ENCODE measurements around the gene TTYH3.
"Not testable (repeated sequence)": the region's sequence is repeated elsewhere in the genome, so short reads cannot be mapped to it uniquely, and the experiment has no call there.

TTYH3 gene, protein sequence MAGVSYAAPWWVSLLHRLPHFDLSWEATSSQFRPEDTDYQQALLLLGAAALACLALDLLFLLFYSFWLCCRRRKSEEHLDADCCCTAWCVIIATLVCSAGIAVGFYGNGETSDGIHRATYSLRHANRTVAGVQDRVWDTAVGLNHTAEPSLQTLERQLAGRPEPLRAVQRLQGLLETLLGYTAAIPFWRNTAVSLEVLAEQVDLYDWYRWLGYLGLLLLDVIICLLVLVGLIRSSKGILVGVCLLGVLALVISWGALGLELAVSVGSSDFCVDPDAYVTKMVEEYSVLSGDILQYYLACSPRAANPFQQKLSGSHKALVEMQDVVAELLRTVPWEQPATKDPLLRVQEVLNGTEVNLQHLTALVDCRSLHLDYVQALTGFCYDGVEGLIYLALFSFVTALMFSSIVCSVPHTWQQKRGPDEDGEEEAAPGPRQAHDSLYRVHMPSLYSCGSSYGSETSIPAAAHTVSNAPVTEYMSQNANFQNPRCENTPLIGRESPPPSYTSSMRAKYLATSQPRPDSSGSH

DNA sequence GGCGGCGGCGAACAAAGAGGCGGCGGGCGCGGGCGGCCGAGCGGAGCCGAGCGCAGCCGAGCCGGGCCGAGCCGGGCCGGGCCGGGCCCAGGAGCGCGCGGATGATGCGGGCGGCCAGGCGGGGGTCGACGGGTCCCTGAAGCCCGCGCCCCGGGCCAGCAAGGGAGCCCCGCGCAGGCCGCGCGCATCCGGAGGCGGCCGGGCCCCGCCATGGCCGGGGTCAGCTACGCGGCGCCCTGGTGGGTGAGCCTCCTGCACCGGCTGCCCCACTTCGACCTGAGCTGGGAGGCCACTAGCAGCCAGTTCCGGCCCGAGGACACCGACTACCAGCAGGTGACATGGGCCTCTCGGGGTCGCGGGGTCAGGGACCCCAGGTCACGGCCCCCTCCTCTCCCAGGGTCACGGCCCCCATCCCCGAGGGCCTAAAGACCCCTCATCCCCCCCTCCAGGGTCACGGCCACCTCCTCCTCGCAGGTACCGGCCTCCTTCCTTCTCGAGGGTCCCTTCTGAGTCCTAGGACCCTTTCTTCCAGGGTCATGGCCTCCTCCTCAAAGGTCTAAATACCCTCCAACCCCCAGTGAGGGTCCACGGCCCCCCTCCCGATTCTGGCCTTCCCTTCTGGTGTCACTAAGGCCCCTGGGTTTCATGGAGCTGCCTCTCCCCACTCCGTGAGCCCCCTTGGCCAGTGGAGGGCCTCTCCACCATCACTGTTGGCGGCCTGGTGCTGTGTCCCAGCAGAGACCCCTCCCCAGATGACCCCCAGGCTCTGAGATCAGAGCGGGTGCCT, at the start of gene TTYH3:
TTYH3 (plus strand) TSS at position 41 of the 787 bp plus-strand sequence; CDS start at position 211, 170 bp downstream.
- no peak for DNase-seq (ENCODE audit: low spot score)

DNA sequence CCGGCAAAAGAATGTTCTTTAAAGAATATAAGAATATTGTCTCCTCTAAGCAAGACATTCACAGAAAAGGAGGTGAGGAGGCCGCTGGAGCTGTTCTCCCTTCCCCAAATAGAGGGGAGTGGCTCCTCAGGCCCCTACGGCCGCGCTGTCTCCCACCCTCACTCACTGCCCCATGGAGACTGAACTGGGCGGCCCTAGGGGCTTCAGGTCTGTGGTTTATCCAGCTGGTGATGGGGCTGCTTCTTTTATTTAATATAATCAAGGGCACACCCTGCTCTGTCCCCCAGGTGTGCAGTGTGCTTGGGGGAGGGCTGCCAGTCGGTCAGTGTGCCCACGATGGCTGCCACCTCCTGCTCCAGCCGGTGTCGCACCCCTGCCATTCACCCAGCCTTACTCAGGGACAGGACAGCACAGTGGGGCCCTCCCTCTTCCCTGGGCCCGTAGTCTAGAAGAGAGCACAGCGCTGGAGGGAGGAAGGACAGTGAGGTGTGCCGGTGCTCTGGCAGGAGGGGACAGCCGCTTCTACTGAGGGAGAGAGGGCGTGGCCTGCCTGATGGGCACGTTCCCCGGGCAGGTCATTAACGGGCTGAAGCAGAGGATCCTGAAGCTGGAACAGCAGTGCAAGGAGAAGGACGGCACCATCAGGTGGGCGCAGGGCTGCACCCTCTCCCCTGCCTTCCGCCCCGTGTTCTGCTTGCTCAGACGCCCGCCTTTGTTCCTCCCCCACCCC, 49.6 kb upstream of the TTYH3 start:
- no peak for DNase-seq (ENCODE audit: low spot score)

DNA sequence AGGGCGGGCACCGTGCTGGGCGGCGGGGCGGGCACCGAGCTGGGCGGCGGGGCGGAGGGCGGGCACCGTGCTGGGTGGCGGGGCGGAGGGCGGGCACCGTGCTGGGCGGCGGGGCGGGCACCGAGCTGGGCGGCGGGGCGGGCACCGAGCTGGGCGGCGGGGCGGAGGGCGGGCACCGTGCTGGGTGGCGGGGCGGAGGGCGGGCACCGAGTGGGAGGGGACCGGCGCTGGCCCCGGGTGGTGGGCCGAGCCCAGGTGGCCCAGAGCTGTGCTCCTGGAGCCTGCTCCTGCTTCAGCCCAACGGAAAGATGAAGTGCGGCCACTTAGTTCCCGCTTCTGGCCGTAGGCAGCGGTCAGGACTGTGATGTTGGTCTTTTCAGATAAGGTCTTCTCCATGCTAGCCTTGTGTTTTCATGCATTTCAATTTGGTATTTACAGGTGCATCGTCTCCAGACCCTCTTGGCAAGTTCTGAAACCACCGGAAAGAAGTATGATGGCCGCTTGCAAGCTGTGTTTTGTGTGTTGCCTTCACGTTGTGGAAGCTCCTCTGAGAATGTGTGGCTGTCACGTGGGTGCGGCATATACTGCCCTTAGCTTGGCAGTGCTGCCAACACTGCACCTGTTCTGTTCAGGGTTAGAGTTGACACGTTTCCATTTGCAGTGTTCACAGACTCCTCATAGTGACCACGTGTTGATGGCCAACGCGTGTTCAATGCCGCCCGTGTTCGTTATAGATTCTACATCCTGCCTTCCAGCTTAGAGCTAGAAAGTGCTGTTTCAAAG, 47.8 kb upstream of the TTYH3 start:
- no peak for DNase-seq (ENCODE audit: low spot score)

DNA sequence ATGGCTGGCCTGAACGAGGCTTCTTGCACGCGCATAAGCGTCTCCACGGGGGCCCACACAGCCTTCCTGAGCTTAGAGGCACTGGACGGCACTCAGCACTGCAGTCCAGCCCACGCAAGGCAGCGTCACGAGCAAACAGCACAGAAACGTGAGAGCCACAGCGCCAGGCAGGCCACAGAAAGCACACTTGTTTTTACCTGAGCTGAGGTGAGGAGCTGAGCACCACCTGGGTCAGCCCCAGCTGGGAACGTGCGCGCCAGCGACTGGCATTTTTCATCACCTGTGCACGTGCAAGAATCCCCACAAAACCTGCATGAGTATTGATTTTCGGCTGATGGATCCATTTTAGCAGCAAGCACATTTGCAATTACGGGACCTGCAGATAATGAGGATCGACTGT, 46.3 kb upstream of the TTYH3 start:
- DNase-seq (ENCODE audit: low spot score): no peak

DNA sequence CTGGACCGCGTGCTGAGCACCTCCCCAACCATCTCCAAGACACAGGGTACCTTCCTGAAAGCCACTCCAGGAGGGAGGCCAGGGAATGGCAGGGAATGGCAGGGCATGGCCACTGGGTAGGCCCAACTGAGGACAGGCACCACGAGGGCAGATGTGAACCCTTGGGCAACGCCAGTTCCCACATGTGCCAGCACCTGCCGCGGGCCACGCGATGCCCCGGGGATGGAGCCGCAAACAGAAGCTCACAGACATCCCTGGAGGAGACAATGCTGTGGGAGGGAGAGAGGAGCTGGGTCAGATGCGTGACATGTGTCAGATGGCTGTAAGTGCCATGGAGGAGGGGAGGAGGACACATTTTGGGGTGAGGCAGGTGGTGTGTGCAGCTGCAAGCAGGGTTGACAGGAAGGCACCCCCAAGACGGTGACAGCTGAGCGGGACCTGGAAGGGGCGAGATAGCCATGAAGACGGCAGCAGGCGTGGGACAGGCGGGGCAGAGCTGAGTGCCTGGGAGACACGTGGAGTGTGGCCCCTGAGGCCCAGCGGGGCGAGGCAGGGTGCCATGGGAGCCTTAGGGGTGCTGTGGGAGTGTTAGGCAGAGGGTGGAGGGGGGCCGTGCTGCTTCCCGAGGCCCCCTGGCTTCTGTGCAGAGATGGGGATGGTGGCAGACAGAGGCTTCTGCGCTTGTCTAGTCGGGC, 45.3 kb upstream of the TTYH3 start:
- no peak for DNase-seq (ENCODE audit: low spot score)

DNA sequence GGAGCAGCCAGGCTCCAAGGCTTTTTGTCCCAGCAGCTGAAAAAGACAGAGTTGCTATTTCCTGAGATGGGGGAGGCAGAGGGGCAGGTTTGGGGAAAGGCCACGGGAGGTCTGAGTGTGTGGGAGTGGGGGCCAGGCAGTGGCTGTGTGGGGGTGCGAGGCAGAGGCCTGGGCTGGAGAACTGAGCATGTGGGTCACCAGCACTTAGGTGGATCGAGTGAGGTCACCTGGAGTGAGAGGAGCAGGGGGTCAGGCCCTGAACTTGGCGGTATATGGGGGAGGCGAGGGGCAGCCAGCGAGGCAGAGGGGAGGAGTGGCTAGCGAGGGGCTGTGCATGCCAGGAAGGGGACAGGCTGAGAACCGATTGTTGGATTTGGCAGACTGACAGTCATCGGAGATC, 44.7 kb upstream of the TTYH3 start:
- DNase-seq (ENCODE audit: low spot score): no peak

DNA sequence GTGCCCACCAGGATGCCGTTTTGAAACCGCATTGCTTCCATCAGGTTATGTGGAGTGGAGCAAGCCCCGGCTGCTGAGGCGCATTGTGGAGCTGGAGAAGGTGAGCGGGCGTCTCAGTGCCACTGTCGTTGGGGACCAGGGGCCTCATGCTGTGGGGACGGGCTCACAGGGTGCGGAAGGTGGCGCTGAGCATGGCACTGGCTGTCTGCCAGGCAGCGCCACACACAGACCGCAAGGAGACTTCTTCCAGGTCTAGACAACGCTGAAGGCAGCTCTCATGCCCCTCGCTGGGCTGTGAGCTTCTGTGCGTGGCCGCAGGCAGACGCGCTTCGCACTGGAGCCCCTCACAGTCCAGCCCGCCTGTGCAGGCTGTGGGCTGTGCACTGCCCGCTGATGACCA, 44.0 kb upstream of the TTYH3 start:
- DNase-seq (ENCODE audit: low spot score): no peak

DNA sequence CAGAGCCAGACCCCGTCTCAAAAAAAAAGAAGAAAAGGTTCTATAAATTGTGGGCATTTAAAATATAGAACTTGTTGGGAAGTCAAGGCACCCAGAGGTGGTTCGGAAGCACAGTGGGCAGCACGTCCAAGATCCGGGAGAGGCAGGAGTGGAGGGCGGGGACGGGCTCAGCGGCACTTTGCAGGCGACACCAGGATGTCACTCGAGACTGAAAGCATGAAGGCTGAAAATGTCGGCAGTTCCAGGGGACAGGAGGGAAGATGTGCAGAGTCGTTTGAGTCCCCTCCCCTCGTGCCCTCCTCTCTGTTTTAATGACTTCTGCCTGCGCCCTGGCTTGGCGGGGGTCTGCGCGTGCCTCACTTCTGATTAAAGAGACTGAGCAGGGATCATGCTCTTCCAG, 42.4 kb upstream of the TTYH3 start:
- no peak for DNase-seq (ENCODE audit: low spot score)

DNA sequence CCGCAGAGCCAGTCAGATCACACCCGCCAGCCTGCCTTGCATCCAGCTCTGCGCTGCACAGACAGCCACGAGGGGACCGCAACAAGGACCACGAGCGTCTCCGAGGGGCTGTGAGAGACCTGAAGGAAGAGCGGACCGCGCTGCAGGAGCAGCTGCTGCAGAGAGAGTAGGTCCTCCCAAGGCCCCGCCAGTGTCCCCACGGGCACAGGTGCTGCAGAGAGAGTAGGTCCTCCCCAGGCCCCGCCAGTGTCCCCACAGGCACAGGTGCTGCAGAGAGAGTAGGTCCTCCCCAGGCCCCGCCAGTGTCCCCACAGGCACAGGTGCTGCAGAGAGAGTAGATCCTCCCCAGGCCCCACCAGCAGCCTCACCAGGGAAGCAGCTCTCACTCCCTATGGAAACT, 41.8 kb upstream of the TTYH3 start:
- DNase-seq (ENCODE audit: low spot score): not testable (repeated sequence)

DNA sequence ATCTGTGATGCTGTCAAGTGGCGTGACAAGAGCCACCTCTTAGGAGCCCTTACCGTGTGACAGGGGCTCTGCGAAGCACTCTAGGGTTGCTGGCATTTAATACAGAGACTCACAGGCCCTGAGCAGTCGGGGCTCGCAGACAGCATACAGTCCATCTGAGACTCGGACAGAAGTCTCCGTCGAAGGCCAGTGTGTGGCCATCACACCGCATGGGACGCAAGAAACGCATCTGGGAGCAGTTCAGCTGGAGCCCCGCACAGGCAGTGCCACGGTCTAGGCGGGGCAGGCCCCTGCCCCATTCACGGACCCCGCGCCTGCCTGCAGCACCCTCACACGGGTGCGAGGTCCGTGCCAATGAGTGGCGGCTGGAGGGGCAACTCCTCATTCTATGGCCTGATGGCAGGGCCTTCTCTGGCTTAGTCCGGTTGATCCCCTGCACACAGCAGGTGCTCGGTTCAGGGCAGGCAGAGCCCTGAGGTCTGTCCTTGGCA, 39.4 kb upstream of the TTYH3 start:
- DNase-seq (ENCODE audit: low spot score): no peak

DNA sequence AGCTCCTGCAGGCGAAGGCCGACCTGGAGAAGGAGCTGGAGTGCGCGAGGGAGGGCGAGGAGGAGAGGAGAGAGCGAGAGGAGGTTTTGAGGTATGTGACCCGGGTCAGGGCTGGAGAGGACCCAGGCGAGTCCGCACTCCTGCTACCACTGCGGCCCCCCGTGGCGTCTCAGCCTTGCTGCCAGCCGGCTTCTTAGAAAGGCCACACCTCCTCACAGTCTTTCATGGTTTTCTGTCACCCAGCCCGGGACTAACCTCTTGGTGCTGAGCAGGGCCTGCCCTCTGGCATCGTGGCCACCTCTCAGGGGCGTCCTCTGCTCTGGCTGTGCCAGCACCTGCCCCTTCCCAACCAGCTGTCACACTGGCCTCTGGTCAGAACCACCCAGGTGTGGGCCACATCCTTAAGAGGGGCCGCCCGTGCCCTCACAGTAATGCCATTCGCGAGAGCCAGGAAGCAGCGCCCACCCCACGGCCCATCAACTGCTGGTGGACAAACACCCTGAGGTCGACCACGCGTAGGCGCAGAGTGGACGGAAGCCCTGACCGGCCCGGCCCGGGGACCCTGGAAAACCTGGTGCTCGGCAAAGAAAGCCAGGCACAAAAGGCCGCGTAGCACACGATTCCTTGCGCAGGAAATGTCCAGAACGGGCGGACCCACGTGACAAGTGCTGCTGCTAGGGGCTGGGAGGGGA, 38.6 kb upstream of the TTYH3 start:
- DNase-seq (ENCODE audit: low spot score): no peak

DNA sequence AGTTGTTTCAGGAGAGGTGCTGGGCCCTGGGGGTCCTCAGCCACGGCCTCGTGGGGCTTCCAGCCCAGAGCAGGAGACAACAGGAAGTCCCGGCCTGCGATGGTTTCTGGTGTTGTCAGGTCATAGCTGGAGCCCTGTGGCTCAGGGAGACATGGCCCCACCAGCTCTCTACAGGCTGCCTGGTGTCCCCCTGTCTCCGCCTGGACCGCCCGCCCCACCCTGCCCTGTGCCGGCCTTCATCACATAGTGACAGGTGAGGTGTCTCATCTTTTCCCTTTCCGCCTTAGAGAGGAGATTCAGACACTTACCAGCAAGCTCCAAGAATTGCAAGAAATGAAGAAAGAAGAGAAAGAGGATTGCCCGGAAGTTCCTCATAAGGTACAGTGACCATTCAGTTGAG, 37.2 kb upstream of the TTYH3 start:
- no peak for DNase-seq (ENCODE audit: low spot score)

DNA sequence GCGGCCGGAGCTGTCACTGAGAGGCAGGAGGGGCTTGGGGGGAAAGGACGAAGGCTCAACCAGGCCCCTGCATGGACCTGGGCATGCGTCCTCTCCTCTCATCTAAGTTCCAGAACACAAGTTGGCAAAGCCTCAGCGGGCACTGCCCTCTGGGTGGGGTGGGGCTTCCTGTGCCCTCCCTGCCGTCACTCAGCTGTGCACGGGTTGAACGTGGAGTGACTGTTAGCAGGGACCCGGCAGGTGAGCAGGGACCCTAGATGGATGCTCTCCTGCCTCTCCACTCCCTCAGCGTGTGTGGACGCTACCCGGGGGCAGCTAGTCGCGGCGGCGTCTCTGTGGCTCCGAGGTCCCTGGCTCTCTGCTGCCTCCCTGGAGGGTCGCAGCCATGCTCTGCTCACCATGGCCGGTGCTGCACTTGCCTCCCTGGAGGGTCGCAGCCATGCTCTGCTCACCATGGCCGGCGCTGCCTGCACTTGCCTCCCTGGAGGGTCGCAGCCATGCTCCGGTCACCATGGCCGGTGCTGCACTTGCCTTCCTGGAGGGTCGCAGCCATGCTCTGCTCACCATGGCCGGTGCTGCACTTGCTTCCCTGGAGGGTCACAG, 36.4 kb upstream of the TTYH3 start:
- no peak for DNase-seq (ENCODE audit: low spot score)

DNA sequence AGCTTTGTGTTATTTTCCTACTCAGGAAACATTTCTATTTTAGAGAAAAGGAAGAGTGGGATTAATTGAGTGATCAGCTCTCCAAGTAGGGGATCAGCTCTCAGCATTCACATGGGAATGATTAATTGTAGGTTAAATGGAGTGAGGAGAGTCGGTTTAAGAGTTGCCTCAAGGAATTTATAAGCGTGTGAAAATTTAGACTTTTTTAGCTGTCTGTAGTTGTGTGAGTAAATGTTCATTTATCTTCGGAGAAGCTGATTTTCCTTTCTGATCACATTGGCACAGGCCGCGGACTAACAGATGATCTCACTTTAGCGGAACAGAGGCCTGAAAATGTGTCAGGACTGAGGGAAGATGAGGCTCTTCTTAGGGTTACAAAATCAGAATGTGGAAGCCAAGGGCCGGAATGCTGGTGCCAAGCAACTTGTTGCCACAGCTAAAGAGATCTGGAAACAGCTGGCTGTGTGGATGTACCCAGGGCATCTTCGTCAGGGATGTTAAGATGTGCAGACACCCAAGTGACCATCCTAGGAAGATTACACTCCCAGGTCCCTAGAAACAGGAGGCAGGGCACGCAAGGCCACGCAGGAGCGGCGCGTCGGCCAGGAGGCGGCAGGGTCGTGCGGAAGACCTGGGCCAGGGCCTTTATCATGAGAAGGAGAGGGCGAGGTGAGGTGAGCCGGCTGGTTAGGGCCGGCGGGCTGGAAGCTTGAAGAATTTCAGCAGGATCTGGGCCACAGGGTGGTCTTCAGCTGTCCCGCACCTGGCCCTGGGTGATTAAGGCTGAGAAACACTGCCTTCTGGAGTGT, 35.1 kb upstream of the TTYH3 start:
- DNase-seq (ENCODE audit: low spot score): no peak

DNA sequence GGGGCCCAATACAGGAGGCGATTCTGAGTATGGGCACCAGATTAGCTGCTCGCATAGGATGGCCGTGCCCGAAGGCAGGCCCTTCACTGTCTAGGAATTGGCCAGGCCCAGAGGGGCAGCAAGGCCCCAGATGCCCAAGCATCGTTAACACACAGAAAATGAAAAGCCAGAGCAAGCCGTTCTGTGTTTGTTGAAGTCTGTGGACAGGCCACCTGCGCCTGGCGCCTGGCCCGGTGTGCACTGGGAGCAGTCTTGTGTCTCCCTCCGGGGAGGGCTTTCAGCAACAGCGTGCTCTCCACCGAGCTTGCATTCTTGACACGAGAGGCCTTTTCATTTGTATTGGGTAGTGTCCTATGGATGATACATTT, 34.5 kb upstream of the TTYH3 start:
- DNase-seq (ENCODE audit: low spot score): no peak

DNA sequence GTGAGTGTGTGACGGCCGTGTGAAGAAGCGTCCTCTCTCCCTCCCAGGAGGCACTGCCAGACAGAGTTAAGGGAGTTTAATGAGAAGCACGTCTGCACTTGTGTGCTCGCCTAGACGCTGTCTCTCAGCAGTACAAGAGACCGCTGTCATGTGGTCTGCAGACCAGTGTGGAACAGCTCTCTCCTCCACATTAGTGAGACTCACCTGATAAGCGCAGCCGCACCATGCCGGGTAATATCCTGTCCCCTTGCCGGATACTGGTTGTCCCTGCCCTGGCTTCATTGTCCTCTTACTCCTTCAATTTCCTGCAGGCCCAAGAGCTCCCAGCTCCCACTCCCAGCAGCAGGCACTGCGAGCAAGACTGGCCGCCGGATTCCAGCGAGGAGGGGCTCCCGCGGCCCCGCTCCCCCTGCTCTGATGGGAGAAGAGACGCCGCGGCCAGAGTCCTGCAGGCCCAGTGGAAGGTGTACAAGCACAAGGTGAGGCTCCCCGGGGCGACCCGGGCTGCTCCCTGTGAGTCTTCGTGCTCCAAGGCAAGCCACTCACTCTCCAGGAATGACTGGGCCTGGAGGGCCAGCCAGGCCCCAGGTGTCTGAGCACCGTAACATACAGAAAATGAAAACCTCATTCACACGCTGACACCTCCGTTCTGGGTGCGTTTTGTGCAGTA, 33.5 kb upstream of the TTYH3 start:
- DNase-seq (ENCODE audit: low spot score): no peak

DNA sequence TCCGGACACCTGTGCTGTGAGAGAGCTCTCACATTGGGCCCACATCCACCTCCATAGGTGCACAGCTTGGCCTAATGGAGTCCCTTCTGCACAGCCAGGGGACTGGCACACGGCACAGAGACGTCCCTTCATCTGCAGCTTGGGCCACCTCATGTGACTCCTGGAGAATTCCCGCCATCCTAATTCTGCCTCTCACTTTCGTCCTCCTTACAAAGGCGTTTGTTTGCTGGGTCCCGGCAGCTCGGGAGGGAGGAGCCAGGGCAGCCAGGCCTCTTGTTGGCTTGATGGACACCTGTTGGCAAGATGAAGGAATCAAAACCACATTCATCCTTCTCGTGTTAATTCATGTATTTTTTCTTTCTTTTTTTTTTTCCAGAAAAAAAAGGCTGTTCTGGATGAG, 30.7 kb upstream of the TTYH3 start:
- DNase-seq (ENCODE audit: low spot score): peak; percentile 66

DNA sequence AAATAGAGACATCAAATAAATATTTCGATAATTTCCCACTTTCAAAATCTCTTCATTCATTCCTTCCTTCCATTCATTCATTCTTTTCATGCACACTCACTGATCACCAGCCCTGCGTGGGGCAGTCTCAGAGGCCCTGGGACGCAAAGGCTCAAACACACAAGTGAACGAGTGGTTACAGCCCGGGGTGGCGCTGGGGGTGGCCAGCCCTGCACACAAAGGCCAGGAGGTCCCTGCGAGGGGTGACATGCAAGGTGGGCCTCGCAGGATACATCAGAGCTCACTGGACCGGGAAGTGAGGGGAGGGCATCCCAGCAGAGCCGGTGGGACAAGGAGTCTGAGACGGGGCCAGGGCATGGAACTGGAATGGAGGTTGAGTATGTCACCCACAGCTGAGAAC, 29.9 kb upstream of the TTYH3 start:
- no peak for DNase-seq (ENCODE audit: low spot score)
